ENCODE measurements around the gene PRSS2. TPM values are rescaled to one million over a fixed set of nuclear protein-coding genes. Genes with fewer than 3 reads are reported as not detected.
"Not testable (repeated sequence)": the region's sequence is repeated elsewhere in the genome, so short reads cannot be mapped to it uniquely, and the experiment has no call there.

The PRSS2 gene
- total RNA-seq, 1 donor from 2014 or later: not detected

GRCh38 chr7:142773230-142773629 is 2.5 kb downstream of the PRSS2 start:
- H3K36me3 ChIP-seq (ENCODE audit: control insufficient read depth, insufficient read depth, low read length): no peaks in the 10 kb centered on the region
- DNase-seq (ENCODE audit: low read depth) (no peak), FAIRE-seq (no peak)
- peaks cover 2% of the 10 kb centered on the region for H3K27me3 ChIP-seq (ENCODE audit: control insufficient read depth, insufficient read depth, low read length)
- no peak overlapping the region for H3K4me3 ChIP-seq (ENCODE audit: low read depth, low read length)
- TF ChIP-seq CTCF (IDR thresholded peaks at IDR 0.05; ENCODE audit: insufficient read depth, low read length, severe bottlenecking): no peak

GRCh38 chr7:142773937-142774744 is 3.4 kb downstream of the PRSS2 start:
- H3K4me3 ChIP-seq (ENCODE audit: low read depth, low read length): no peak overlapping the region
- FAIRE-seq (no peak), DNase-seq (ENCODE audit: low read depth) (no peak)
- peaks cover 2% of the 10 kb centered on the region for H3K27me3 ChIP-seq (ENCODE audit: control insufficient read depth, insufficient read depth, low read length)
- TF ChIP-seq CTCF (IDR thresholded peaks at IDR 0.05; ENCODE audit: insufficient read depth, low read length, severe bottlenecking): no peak
- no peaks in the 10 kb centered on the region for H3K36me3 ChIP-seq (ENCODE audit: control insufficient read depth, insufficient read depth, low read length)

GRCh38 chr7:142774826-142775225 is 4.1 kb downstream of the PRSS2 start:
- H3K36me3 ChIP-seq (ENCODE audit: control insufficient read depth, insufficient read depth, low read length): no peaks in the 10 kb centered on the region
- DNase-seq (ENCODE audit: low read depth): no peak

GRCh38 chr7:142775351-142776115 is 4.8 kb downstream of the PRSS2 start:
- not testable (repeated sequence) for FAIRE-seq; DNase-seq (ENCODE audit: low read depth); H3K36me3 ChIP-seq (ENCODE audit: control insufficient read depth, insufficient read depth, low read length); H3K27me3 ChIP-seq (ENCODE audit: control insufficient read depth, insufficient read depth, low read length); H3K4me3 ChIP-seq (ENCODE audit: low read depth, low read length)

More at GRCh38 chr7:142774826-142775225, 4.1 kb downstream of the PRSS2 start:
- Histone ChIP-seq H3K4me3 (ENCODE audit: low read depth, low read length) (no peak overlapping the region), H3K27me3 (ENCODE audit: control insufficient read depth, insufficient read depth, low read length) (peaks cover 5% of the 10 kb centered on the region)
- no peak for TF ChIP-seq CTCF (IDR thresholded peaks at IDR 0.05; ENCODE audit: insufficient read depth, low read length, severe bottlenecking)
- FAIRE-seq: no peak

- Histone ChIP-seq H3K4me3 (ENCODE audit: low read depth, low read length) (no peak overlapping the region), H3K36me3 (ENCODE audit: control insufficient read depth, insufficient read depth, low read length) (no peaks in the 10 kb centered on the region), H3K27me3 (ENCODE audit: control insufficient read depth, insufficient read depth, low read length) (peaks cover 4% of the 10 kb centered on the region)
- TF ChIP-seq CTCF (IDR thresholded peaks at IDR 0.05; ENCODE audit: insufficient read depth, low read length, severe bottlenecking): no peak
- DNase-seq (ENCODE audit: low read depth): no peak
- FAIRE-seq: peak; percentile 72
Observed at GRCh38 chr7:142776206-142776844, 5.6 kb downstream of the PRSS2 start.

GRCh38 chr7:142776845-142777225 is 6.1 kb downstream of the PRSS2 start:
- not testable (repeated sequence) for FAIRE-seq; H3K36me3 ChIP-seq (ENCODE audit: control insufficient read depth, insufficient read depth, low read length); H3K4me3 ChIP-seq (ENCODE audit: low read depth, low read length); H3K27me3 ChIP-seq (ENCODE audit: control insufficient read depth, insufficient read depth, low read length); DNase-seq (ENCODE audit: low read depth)

All from bronchial epithelial cell (primary cell).